DMS79 (cell line): ENCODE measurements around the gene RAB3IL1.
"Not testable (repeated sequence)": the region's sequence is repeated elsewhere in the genome, so short reads cannot be mapped to it uniquely, and the experiment has no call there.

Source experiments
- DNase-seq: peaks from one replicate; lab custom pipeline; 2025; lab: John Stamatoyannopoulos, UW

Gene RAB3IL1

GRCh38 chr11:61917334-61918109, at the start of gene RAB3IL1:
RAB3IL1 (minus strand) TSS chr11:61917566; CDS start chr11:61917367, 199 bp downstream.
- DNase-seq = no peak

- DNase-seq = no peak
Measured at GRCh38 chr11:61966734-61967115, 49.4 kb upstream of the RAB3IL1 start.

- not testable (repeated sequence) for DNase-seq
Measured at GRCh38 chr11:61964666-61965271, 47.4 kb upstream of the RAB3IL1 start.

- DNase-seq = no peak
Measured at GRCh38 chr11:61964058-61964665, 46.8 kb upstream of the RAB3IL1 start.

- DNase-seq = no peak
Measured at GRCh38 chr11:61963282-61964057, 46.1 kb upstream of the RAB3IL1 start.

GRCh38 chr11:61963016-61963281, 45.6 kb upstream of the RAB3IL1 start:
- DNase-seq = no peak

GRCh38 chr11:61962213-61963015, 45.0 kb upstream of the RAB3IL1 start:
- no peak for DNase-seq

GRCh38 chr11:61961570-61962212, 44.3 kb upstream of the RAB3IL1 start:
- DNase-seq = no peak

GRCh38 chr11:61960532-61960931, 43.2 kb upstream of the RAB3IL1 start:
- DNase-seq = no peak

GRCh38 chr11:61959678-61960077, 42.3 kb upstream of the RAB3IL1 start:
- no peak for DNase-seq

- no peak for DNase-seq
Measured at GRCh38 chr11:61959114-61959513, 41.7 kb upstream of the RAB3IL1 start.

- DNase-seq = no peak
Measured at GRCh38 chr11:61958590-61958989, 41.2 kb upstream of the RAB3IL1 start.

GRCh38 chr11:61957021-61957770, 39.8 kb upstream of the RAB3IL1 start:
- no peak for DNase-seq

GRCh38 chr11:61956191-61957020, 39.0 kb upstream of the RAB3IL1 start:
- no peak for DNase-seq

GRCh38 chr11:61955422-61956135, 38.2 kb upstream of the RAB3IL1 start:
- peak; percentile 22 for DNase-seq

GRCh38 chr11:61954851-61955421, 37.6 kb upstream of the RAB3IL1 start:
- DNase-seq = peak; percentile 11

- DNase-seq = no peak
Measured at GRCh38 chr11:61954106-61954850, 36.9 kb upstream of the RAB3IL1 start.

- not testable (repeated sequence) for DNase-seq
Measured at GRCh38 chr11:61953632-61954031, 36.3 kb upstream of the RAB3IL1 start.
